Right atrium auricular region (tissue), 2 donors: ENCODE measurements around the gene WNK1. TPM values are rescaled to one million over a fixed set of nuclear protein-coding genes. Genes with fewer than 3 reads are reported as not detected.
"Not testable (repeated sequence)": the region's sequence is repeated elsewhere in the genome, so short reads cannot be mapped to it uniquely, and the experiment has no call there.

ENCODE experiments used
- DNase-seq: peaks from one replicate; pipeline ENCODE4 v3.0.0-alpha.2; 2019; ENCODE audit warnings: low spot score
- H3K27ac ChIP-seq, 2 donors: fragments of 200-600 bp; sonication (generic); 1 replicate in 1 of 2; 2 replicates in 1 of 2; pipeline ENCODE4 v1.5.1; 2016 to 2019
- H3K27me3 ChIP-seq, 2 donors: fragments of 200-600 bp; sonication (generic); one replicate each; pipeline versions ENCODE4 v1.5.1 to v1.6.0; 2017 to 2019
- H3K36me3 ChIP-seq: fragments of 200-600 bp; sonication (generic); one replicate; pipeline ENCODE4 v1.5.1; 2016
- H3K4me1 ChIP-seq, 2 donors: fragments of 200-600 bp; sonication (generic); one replicate each; pipeline versions ENCODE4 v1.5.1 to v1.6.0; 2017 to 2019
- H3K4me3 ChIP-seq, 2 donors: fragments of 200-600 bp; sonication (generic); 1 replicate in 1 of 2; 2 replicates in 1 of 2; pipeline ENCODE4 v1.5.1; 2017 to 2019; ENCODE audit warnings: mild to moderate bottlenecking in 1 of 2, moderate library complexity in 1 of 2
- H3K9me3 ChIP-seq, 2 donors: fragments of 200-600 bp; sonication (generic); one replicate each; pipeline ENCODE4 v1.5.1; 2019
- total RNA-seq, 2 donors: library from RNA; depleted of rRNA; stranded (reverse); fragments of >200 nt; gene quantifications; one replicate each; pipeline ENCODE4 v1.1.0, GENCODE V29; 2016
- TF ChIP-seq, protein P1 (sequence below), 2 donors: fragments of 200-600 bp; sonication (generic); IDR thresholded peaks; one replicate each; pipeline ENCODE4 v1.5.1; 2019; ENCODE audit warnings: antibody characterized with exemption in 2 of 2

The WNK1 gene
- total RNA-seq, 2 donors from 2014 or later, result 195 to 215 TPM

DNA sequence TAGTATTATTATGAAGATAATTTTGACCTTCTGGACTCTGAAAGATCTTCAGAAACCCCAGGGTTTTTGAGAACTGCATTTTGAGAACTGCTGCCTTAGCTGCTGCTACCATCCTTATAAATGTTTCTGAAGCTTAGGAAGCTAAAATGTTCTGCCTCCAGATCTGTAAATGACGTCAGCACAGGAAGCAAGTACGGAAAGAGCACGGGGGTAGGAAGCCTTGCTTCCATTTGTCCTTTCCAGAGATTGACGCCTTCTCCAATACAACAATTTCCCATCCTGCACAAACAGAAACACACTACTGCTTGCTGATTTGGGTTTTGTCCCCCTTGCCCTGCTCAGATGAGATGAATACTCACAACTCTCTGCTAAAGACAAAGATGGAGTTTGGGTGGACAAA, 179.2 kb downstream of the WNK1 start:
- Histone ChIP-seq H3K4me1 (no peaks in the 10 kb centered on the region), H3K27ac (no peak overlapping the region), H3K27me3 (no peaks in the 10 kb centered on the region), H3K4me3 (no peak overlapping the region), H3K36me3 (peaks cover 56% of the 10 kb centered on the region), H3K9me3 (no peaks in the 10 kb centered on the region)
- TF ChIP-seq, protein P1, sequence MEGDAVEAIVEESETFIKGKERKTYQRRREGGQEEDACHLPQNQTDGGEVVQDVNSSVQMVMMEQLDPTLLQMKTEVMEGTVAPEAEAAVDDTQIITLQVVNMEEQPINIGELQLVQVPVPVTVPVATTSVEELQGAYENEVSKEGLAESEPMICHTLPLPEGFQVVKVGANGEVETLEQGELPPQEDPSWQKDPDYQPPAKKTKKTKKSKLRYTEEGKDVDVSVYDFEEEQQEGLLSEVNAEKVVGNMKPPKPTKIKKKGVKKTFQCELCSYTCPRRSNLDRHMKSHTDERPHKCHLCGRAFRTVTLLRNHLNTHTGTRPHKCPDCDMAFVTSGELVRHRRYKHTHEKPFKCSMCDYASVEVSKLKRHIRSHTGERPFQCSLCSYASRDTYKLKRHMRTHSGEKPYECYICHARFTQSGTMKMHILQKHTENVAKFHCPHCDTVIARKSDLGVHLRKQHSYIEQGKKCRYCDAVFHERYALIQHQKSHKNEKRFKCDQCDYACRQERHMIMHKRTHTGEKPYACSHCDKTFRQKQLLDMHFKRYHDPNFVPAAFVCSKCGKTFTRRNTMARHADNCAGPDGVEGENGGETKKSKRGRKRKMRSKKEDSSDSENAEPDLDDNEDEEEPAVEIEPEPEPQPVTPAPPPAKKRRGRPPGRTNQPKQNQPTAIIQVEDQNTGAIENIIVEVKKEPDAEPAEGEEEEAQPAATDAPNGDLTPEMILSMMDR (IDR thresholded peaks at IDR 0.05), result no peak
- no peak for DNase-seq

DNA sequence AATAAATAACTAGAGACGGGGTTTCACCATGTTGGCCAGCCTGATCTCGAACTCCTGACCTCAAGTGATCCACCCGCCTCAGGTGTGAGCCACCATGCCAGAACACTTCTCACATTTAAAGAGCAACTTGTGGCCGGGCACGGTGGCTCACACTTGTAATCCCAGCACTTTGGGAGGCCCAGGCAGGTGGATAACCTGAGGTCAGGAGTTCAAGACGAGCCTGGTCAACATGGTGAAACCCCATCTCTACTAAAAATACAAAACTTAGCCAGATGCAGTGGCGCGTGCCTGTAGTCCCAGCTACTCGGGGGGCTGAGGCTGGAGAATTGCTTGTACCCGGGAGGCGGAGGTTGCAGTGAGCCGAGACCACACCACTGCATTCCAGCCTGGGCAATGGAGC, 183.5 kb downstream of the WNK1 start:
- not testable (repeated sequence) for H3K4me1 ChIP-seq
- peaks cover 14% of the 10 kb centered on the region for H3K36me3 ChIP-seq

DNA sequence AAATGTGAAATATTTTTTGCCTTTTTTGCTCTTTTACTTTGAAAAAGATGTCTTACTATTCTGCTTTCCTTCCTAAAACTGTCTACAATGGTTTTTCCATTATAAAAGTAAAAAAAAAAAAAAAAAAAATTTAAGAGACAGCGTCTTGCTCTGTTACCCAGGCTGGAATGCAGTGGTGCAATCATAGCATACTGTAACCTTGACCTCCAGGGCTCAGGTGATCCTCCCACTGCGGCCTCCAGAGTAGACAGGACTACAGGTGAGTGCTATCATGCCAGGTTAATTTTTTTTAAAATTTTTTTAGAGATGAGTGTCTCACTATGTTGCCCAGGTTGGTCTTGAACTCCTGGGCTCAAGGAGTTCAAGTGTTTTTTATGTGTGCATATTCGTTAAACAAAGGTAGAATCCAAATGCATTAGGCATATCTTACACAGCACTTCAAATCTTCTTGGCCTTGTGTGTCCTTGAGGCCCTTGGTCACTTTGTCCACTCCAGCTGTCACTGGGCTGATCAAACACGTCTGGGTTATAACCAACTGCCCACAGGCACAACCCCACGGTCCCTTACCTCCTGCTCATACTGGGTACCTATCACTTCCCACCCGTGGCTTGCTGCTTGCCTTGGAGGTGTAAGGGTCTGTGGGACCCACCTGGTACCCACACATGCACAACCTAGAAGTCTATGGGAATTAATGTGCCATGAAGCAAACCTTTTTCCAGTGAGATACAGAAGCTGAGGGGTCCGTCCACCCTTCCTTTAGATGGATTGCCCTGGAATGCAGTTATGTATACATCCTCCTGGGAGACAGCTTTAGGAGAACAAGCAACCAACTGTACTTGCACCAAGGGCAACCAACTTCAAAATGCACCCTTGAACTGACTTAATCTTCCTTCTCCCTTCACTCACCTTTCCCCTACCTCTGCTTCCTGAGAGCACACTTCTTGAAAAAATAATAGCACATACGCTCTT, 184.3 kb downstream of the WNK1 start:
- TF ChIP-seq, protein P1 (IDR thresholded peaks at IDR 0.05), result no peak
- H3K4me3 ChIP-seq, result no peak overlapping the region
- no peaks in the 10 kb centered on the region for H3K4me1 ChIP-seq
- DNase-seq, result no peak
- no peaks in the 10 kb centered on the region for H3K27me3 ChIP-seq
- H3K9me3 ChIP-seq, result no peaks in the 10 kb centered on the region
- H3K27ac ChIP-seq, result no peak overlapping the region
- H3K36me3 ChIP-seq, result peaks cover 7% of the 10 kb centered on the region

More for the DNA sequence above, 183.5 kb downstream of the WNK1 start:
- DNase-seq, H3K9me3 ChIP-seq, H3K27ac ChIP-seq, H3K4me3 ChIP-seq, H3K27me3 ChIP-seq: not testable (repeated sequence)

DNA sequence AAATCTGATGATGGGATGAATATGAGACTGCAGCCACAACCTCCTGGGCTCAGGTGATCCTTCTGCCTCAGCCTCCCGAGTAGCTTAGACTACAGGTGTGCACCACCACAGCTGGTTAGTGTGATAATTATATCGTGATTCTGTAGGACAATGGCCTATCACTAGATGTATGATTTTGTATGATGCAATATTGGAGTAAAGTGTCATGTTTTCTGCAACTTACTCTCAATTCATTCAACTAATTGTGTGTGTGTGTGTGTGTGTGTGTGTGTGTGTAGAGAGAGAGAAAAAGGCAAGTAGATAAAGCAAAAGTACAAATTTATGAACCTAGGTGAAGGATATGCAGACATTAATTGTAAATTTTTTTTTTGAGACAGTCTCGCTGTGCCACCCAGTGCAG, 186.4 kb downstream of the WNK1 start:
- Histone ChIP-seq H3K9me3 (no peaks in the 10 kb centered on the region), H3K4me1 (no peaks in the 10 kb centered on the region), H3K4me3 (no peak overlapping the region), H3K27ac (no peak overlapping the region), H3K36me3 (peaks cover 2% of the 10 kb centered on the region), H3K27me3 (no peaks in the 10 kb centered on the region)
- no peak for DNase-seq
- TF ChIP-seq, protein P1 (IDR thresholded peaks at IDR 0.05), result no peak

DNA sequence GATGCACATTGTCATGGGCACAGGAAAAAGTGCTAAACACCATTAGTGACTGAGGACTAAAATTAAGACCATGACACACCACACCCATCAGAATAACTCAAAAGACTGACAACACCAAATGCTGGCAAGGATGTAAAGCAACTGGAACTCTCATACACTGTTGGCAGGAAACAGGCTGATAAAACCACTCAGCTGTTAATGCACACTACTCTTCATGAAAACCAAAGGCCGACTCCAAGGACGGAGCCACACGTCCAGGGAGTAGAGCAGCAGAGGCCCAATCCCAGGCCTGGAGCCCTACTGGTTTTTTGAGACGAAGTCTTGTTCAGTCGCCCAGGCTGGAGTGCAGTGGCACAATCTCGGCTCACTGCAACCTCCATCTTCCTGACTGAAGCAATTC, 190.7 kb downstream of the WNK1 start:
- no peaks in the 10 kb centered on the region for H3K9me3 ChIP-seq
- H3K4me1 ChIP-seq, result peaks cover 0 to 6% of the 10 kb centered on the region in 2 donors
- peaks cover 6% of the 10 kb centered on the region for H3K36me3 ChIP-seq
- no peak overlapping the region for H3K4me3 ChIP-seq
- TF ChIP-seq, protein P1 (IDR thresholded peaks at IDR 0.05), result no peak
- no peak for DNase-seq
- no peaks in the 10 kb centered on the region for H3K27me3 ChIP-seq
- H3K27ac ChIP-seq, result peak overlapping the region; percentile 11 to 68

DNA sequence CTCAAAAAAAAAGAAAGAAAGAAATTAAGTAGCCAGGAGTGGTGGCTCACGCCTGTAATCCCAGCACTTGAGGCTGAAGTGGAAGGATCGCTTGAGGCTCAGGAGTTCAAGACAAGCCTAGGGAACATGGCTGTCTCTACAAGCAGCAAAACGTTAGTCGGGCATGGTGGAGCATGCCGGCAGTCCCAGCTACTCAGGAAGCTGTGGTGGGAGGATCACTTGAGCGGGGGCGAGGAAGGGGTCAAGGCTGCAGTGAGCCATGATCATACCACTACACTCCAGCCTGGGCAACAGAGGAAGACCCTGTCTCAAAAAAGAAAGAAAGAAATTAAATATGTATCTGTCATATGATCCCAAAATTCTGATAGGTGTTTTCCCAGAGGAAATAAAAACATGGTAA, 191.8 kb downstream of the WNK1 start:
- no peak overlapping the region for H3K27ac ChIP-seq
- peaks cover 6% of the 10 kb centered on the region for H3K36me3 ChIP-seq
- H3K9me3 ChIP-seq, result no peaks in the 10 kb centered on the region
- TF ChIP-seq, protein P1 (IDR thresholded peaks at IDR 0.05), result no peak
- H3K27me3 ChIP-seq, result no peaks in the 10 kb centered on the region
- H3K4me1 ChIP-seq, result peaks cover 0 to 15% of the 10 kb centered on the region in 2 donors
- H3K4me3 ChIP-seq, result no peak overlapping the region
- DNase-seq, result no peak
